KOPT-K1 (cell line): ENCODE data around the gene SH3PXD2B.
"Not testable (repeated sequence)": the region's sequence is repeated elsewhere in the genome, so short reads cannot be mapped to it uniquely, and the experiment has no call there.

Experiments used
- H3K27ac ChIP-seq: fragments of 200-600 bp; sonication (generic); 2 replicates; pipeline ENCODE4 v1.5.1; 2016; ENCODE audit warnings: antibody characterized with exemption, mild to moderate bottlenecking, low read depth, low read length; ENCODE audit not compliant: poor library complexity, severe bottlenecking
- H3K36me3 ChIP-seq: fragments of 200-600 bp; sonication (generic); 2 replicates; pipeline ENCODE4 v1.5.1; 2017; ENCODE audit warnings: antibody characterized with exemption, mild to moderate bottlenecking, low read length, moderate library complexity; ENCODE audit not compliant: insufficient read depth
- H3K9me3 ChIP-seq: fragments of 200-600 bp; sonication (generic); 2 replicates; pipeline ENCODE4 v1.5.1; 2017; ENCODE audit warnings: antibody characterized with exemption, low read length, mild to moderate bottlenecking; ENCODE audit not compliant: insufficient read depth, poor library complexity, severe bottlenecking

The SH3PXD2B gene

DNA sequence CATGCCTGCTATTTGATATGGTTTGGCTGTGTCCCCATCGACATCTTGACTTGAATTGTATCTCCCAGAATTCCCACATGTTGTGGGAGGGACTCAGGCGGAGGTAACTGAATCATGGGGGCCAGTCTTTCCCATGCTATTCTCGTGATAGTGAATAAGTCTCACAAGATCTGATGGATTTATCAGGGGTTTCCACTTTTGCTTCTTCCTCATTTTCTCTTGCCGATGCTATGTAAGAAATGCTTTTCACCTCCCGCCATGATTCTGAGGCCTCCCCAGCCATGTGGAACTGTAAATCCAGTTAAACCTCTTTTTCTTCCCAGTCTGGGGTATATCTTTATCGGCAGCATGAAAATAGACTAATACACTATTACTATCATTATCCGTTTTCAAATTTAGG, 101.8 kb downstream of the SH3PXD2B start:
- H3K27ac ChIP-seq, H3K36me3 ChIP-seq, H3K9me3 ChIP-seq: not testable (repeated sequence)

DNA sequence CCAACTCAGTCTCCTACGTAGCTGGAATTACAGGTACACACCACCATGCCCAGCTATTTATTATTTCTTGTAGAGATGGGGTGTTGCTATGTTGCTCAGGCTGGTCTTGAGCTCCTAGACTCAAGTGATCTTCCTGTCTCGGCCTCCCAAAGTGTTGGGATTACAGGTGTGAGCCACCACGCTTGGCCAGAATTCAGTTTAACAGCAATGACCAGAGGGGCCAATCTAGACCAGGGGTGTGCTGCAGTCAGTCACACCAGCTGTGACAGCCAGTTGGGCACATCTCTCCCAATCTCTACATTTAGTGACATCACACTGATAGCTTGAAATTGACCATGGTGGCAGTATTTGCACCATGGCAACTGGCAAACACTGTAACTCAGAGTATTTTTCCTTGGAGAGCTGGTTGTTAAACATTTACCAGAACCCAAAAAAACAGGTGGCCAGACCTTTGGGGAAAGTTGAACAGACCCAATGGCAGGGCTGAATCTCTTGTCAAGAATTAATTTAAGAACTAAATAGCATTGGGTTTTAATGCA, 103.0 kb downstream of the SH3PXD2B start:
- Histone ChIP-seq H3K27ac (no peak overlapping the region), H3K9me3 (no peaks in the 10 kb centered on the region), H3K36me3 (no peaks in the 10 kb centered on the region)

DNA sequence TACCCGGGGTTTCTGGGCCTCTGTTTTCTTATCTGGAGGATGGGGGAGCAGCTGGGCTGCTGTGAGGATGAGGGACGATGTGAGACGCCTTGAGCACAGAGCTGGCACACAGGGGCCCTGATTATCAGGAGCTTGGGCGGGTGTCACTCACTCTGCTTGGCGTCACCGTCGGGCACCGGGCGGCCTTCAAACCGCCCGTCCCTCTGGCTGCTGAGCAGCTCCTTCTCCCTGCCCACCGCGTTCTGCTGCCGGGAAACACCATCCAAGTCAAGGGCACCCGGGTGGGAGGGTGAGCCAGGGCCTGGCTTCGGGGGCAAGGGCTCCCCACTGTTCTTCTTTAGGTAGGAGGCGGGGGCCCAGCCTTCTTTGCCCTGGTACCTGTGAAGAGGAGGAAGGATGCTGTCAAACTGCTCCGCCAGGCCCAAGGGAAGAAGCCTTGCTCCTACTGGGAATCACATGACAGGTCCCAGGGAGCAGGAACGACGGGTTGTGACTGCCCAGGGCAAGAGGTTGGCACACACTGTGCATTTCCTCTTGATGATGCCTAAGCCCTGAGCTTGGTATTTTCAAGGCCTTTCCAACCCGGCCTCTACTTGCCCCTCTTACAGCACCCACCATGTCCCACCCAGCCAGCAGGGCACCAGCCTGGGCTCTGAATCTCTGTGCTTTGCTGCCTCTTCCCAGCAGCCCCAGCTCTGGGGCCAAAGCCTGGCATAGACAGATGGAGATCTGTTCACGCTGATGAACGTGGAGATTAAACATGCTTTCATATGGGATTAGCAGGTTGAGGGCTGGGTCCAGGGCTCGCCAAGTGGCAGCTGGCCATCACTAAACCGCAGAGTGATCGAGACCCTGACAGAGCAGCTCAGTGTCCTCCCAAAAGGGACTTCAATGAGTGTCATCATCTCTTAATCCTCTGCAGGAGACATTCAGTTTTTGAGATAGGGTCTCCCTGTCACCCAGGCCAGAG, 103.8 kb downstream of the SH3PXD2B start:
- Histone ChIP-seq H3K9me3 (no peaks in the 10 kb centered on the region), H3K36me3 (no peaks in the 10 kb centered on the region), H3K27ac (no peak overlapping the region)

DNA sequence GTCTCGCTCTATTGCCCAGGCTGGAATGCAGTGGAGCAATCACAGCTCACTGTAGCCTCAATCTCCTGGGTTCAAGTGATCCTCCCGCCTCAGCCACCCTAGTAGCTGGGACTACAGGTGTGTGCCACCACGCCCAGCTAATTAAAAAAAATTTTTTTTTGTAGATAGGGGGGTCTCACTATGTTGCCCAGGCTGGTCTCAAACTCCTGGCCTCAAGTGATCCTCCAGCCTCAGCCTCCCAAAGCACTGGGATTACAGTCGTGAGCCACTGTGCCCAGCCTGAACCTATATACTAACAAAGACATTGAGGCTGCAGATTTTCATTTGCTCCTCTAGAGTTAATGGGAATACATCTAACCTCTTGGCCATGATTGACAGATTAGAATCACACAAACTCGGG, 105.6 kb downstream of the SH3PXD2B start:
- H3K27ac ChIP-seq, H3K9me3 ChIP-seq, H3K36me3 ChIP-seq: not testable (repeated sequence)

DNA sequence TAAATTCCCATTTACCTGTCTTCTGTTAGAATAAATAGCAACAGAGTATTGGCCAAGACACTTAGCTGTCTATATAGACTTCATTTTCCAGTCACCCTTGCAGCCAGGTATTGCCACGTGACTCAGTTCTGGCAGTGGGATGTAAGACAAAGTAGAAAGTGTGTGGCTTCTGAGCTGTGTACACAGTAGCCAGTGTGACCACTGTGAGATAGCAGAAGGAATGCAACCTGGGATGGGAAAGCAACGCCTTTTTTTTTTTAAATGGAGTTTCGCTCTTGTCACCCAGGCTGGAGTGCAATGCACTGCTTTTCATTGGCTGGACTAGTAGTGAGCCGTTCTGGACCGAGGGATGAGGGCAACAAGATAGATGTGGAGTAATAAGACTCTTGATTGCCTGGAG, 106.2 kb downstream of the SH3PXD2B start:
- no peaks in the 10 kb centered on the region for H3K36me3 ChIP-seq
- no peak overlapping the region for H3K27ac ChIP-seq
- H3K9me3 ChIP-seq, result no peaks in the 10 kb centered on the region

DNA sequence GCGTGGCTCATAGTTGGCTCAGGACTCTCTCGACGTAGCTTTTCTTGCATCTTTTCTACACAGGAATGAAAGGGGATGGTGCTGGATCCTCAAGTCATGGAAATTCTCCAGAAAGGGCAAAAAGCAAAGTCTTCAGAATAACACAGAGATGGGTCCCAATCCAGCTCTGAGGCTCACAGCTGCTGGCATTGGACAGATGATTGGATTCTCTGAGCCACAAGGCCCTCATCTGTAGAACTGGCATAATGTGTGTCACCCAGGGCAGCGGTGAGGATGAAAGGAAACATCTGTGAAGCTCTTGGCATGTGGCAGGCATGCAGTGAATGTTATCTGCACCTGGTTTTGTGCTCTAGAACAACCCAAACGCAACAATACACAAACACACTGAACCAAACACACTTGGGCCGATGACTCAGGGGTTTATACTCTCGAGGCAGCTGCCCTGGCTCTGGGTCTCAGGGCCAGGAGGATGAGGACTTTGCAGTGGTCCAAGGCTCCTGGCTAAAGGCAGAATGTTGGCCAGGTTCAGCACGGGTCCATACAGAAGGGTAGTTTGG, 106.8 kb downstream of the SH3PXD2B start:
- no peak overlapping the region for H3K27ac ChIP-seq
- H3K9me3 ChIP-seq, result no peaks in the 10 kb centered on the region
- no peaks in the 10 kb centered on the region for H3K36me3 ChIP-seq

DNA sequence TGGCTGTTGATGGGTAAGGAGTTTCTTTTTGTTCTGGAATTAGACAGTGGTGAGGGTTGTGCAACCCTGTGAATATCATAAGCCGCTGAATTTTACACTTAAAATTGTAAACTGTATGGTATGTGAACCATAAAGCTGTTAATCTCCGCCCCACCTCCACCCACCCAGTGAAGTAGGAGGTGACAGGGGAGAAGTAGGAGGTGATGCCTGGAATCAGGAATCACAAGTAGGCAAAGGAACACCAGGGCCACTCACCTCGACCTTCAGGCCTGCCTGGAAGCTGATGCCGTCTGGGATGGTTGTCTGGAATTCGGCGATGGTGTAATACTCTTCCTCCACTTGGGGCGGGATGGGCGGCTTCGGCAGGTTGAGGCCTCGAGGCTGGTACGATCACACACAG, 108.4 kb downstream of the SH3PXD2B start:
- H3K36me3 ChIP-seq, result no peaks in the 10 kb centered on the region
- H3K27ac ChIP-seq, result no peak overlapping the region

DNA sequence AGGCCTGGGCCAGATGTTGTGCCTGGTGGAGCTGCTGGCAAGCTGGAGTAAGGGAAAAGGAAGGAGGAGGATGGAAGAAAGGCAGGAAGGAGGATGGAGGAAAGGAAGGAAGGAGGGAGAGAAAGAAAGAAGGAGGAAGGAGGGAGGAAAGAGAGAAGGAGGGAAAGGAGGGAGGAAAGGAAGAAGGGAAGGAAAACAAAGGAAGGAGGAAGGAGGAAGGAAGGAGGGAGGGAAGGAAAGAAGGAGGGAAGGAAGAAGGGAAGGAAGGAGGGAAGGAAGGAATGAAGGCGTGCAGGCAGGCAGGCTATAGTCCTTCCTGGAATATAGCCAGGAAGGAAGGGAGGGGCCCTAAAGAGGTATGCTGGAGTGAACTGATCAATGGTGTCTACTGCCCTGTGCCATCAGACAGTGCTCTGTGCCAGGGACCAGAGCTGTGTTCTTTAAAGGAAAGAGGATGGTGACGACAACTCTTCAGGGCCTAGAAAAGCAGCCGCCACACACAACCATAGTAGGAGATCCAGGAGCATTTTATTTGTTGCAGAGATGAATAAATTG, 109.4 kb downstream of the SH3PXD2B start:
- H3K27ac ChIP-seq, result no peak overlapping the region
- no peaks in the 10 kb centered on the region for H3K36me3 ChIP-seq
- no peaks in the 10 kb centered on the region for H3K9me3 ChIP-seq

More for the DNA sequence above, 108.4 kb downstream of the SH3PXD2B start:
- no peaks in the 10 kb centered on the region for H3K9me3 ChIP-seq

DNA sequence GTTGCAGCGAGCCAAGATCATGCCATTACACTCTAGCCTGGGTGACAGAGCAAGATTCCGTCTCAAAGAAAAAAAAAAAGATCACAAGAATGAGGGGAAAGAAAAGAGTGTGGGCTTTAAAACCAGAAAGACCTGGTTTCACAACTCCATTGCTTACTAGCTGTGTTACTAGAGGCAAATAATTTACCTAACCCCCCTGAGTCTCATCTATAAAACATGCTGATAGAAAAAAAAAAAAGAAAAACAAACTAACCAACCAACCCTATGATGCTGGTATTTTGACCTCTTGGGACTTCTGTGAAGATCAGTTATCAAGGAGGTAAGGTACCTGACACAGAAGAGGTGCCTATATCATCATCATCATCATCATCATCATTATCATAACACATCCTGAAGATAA, 110.6 kb downstream of the SH3PXD2B start:
- Histone ChIP-seq H3K36me3 (no peaks in the 10 kb centered on the region), H3K9me3 (no peaks in the 10 kb centered on the region), H3K27ac (no peak overlapping the region)

DNA sequence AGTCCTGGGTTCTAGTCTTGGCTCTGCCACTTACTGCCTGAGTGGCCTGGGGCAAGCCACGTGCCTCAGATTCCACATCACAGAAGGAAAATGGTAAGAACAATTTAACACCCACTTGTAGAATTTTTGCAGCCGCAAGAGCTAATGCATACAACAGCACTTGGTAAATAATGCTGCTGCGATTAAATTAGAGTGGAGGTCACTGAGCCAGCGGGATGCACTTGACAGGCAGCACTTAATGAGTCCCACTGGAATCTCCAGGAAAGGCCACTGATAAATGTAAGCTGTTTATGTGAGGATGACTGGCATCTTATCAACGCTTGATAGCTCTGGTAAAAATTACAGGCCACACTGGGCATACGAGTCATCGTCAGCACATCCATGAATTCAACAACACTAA, 111.4 kb downstream of the SH3PXD2B start:
- H3K36me3 ChIP-seq, result no peaks in the 10 kb centered on the region
- no peak overlapping the region for H3K27ac ChIP-seq
- H3K9me3 ChIP-seq, result no peaks in the 10 kb centered on the region

DNA sequence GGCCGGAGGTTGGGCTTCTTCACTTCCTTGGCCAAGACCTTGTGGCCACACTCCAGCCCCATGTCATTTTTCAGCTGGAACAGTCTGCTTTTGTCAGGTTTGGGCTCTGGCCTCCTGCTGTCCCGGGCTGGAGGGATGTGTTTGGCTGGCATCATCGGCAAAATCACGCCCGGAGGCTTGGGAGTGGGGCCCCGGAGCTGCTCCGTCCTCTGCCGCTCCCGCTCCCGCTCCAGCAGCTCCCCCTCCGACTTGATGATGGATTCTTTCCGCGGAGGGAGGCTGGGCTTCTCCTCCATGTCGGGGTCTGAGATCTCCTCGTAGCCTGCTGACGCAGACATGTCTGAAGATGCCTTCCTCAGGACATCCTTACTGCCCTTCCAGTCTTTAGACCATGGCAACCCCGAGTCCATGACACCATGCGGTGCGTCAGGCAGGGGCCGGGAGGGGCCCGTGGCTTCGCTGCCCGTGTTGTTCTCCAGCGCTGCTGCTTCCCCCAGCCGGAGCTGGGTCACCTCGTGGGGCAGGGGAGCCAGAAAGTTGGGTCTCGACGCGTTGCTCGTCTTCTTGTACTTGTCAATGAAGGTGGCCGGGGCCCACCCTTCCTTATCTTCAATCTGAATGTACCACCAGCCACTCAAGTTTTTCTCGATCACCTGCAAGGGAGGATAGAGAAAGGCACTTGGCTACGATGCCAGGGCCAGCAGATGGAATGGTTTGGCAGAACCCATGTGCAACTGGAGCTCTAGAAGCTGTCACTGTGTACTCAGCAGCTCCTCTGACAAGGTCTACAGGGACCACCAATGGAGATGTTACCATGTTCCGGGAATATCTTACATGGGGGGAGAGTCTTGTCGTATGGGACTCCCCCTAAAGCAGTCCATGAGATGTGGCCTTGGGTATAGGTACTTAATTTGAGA, 114.8 kb downstream of the SH3PXD2B start:
- H3K9me3 ChIP-seq, result no peaks in the 10 kb centered on the region
- H3K36me3 ChIP-seq, result no peaks in the 10 kb centered on the region
- no peak overlapping the region for H3K27ac ChIP-seq

DNA sequence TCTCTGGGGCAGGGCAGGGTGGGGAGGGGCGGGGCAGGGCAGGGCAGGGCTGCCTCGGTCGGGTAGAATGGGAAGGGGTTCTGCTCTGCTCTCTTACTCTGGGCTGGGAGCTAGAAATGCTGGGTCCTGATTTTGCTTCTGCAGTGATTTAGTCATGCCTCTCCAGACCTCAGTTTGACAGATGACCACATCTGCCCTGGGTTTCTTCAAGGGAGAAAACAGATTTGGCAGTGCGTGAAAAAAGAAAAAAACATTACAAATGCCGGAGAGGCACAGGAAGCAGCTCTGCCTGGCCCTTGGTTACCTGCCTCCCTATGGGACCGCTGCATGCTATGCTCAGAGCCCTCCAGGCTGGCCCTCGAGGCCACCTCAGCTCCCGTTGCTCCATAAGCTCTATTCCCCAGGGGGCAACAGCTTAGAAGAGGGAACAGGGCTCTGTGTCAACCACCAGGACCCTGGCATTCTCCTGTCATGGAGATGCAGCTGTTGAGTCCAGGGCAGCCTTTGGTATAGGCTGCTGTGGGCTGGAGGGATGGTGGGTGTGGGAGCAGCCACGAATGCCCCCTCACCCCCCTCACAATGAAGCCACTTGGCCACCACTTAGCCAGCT, 117.5 kb downstream of the SH3PXD2B start:
- no peak overlapping the region for H3K27ac ChIP-seq
- no peaks in the 10 kb centered on the region for H3K36me3 ChIP-seq
- no peaks in the 10 kb centered on the region for H3K9me3 ChIP-seq

DNA sequence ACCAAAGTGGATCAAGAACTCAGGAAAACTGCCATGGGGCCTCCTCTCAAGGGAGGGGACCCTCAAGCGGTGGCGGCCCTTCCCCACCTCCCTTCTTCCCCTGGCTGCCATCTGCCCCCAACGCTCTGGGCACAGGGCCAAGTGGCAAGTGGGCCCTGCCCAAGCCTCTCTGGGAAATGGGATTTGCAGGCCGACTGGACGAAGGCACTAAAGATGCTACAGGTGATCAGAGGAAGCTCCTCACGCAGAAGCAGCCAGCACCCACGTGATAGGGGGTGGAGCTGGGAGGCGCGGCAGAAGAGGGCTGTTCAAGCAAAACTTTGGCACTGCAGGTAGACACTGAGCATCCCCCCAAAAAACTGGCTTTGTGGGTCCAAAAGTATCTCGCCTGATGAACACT, 118.1 kb downstream of the SH3PXD2B start:
- Histone ChIP-seq H3K27ac (no peak overlapping the region), H3K36me3 (no peaks in the 10 kb centered on the region)

DNA sequence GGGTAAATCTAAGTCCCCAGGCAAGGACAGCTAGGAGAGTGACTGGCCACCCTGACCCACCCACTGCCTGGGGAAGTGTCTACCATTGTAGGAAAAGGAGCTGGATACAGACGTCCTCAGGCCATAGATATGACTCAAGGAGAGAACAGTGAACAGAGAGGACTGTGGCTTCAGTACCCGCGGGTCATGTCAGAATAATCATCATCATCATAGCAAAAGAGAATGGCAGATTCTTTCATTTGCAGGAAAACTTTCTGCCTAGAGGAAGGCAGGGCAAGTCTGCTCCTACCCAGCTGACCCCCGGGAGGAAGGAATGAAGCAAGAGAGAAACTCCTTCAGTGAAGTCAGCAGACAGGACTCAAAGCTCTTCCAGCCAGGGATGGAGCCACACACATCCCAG, 118.6 kb downstream of the SH3PXD2B start:
- H3K27ac ChIP-seq, result no peak overlapping the region

More for the DNA sequence above, 118.1 kb downstream of the SH3PXD2B start:
- H3K9me3 ChIP-seq, result no peaks in the 10 kb centered on the region

More for the DNA sequence above, 118.6 kb downstream of the SH3PXD2B start:
- Histone ChIP-seq H3K9me3 (no peaks in the 10 kb centered on the region), H3K36me3 (no peaks in the 10 kb centered on the region)
